GM23338 (cell line): ENCODE data around the gene TRAF3. TPM values are rescaled to one million over a fixed set of nuclear protein-coding genes. Genes with fewer than 3 reads are reported as not detected.

Experiments used
- ATAC-seq: fragments of 200-7000 bp; cut with Tn5 transposase; 3 replicates; pipeline ENCODE4 v1.9.1; 2020
- DNase-seq: peaks from one replicate; pipeline ENCODE4 v3.0.0-alpha.2; 2015; ENCODE audit warnings: low spot score
- H2AFZ ChIP-seq: fragments of 200-600 bp; sonication (generic); 2 replicates; pipeline ENCODE4 v1.8.0; 2016; ENCODE audit warnings: antibody characterized with exemption, mild to moderate bottlenecking, moderate library complexity
- H3F3A ChIP-seq: fragments of 200-600 bp; sonication (generic); replicated peaks from 2 replicates; pipeline ENCODE4 v1.8.0; 2017; ENCODE audit warnings: antibody characterized with exemption, mixed run types, low read depth
- H3K27ac ChIP-seq: fragments of 200-600 bp; sonication (generic); 2 replicates; pipeline ENCODE4 v1.6.1; 2016; ENCODE audit warnings: low read depth
- H3K27me3 ChIP-seq: fragments of 200-600 bp; sonication (generic); 2 replicates; pipeline ENCODE4 v1.8.0; 2016; ENCODE audit warnings: mild to moderate bottlenecking, mixed run types, moderate library complexity; ENCODE audit not compliant: insufficient read depth
- H3K36me3 ChIP-seq: fragments of 200-600 bp; sonication (generic); 2 replicates; pipeline ENCODE4 v1.8.0; 2016; ENCODE audit warnings: mild to moderate bottlenecking; ENCODE audit not compliant: insufficient read depth
- H3K4me1 ChIP-seq: fragments of 200-600 bp; sonication (generic); 2 replicates; pipeline ENCODE4 v1.8.0; 2016; ENCODE audit warnings: mild to moderate bottlenecking, moderate library complexity; ENCODE audit not compliant: insufficient read depth
- H3K4me2 ChIP-seq: fragments of 200-600 bp; sonication (generic); 2 replicates; pipeline ENCODE4 v1.7.1; 2017; ENCODE audit warnings: mixed run types
- H3K4me3 ChIP-seq: fragments of 200-600 bp; sonication (generic); 2 replicates; pipeline ENCODE4 v1.6.1; 2016; ENCODE audit warnings: mixed run types
- H3K79me2 ChIP-seq: fragments of 200-600 bp; sonication (generic); replicated peaks from 2 replicates; pipeline ENCODE4 v1.8.0; 2017; ENCODE audit warnings: mild to moderate bottlenecking; ENCODE audit not compliant: insufficient read depth
- H3K9me2 ChIP-seq: fragments of 200-600 bp; sonication (generic); 2 replicates; pipeline ENCODE4 v1.8.0; 2017; ENCODE audit not compliant: insufficient read depth
- H4K20me1 ChIP-seq: fragments of 200-600 bp; sonication (generic); replicated peaks from 2 replicates; pipeline ENCODE4 v1.8.0; 2017; ENCODE audit warnings: mild to moderate bottlenecking; ENCODE audit not compliant: insufficient read depth
- H3K27ac Mint-ChIP-seq: 2 replicates; pipeline ENCODE4 v1.8.0; 2020; ENCODE audit warnings: inconsistent platforms, mild to moderate bottlenecking, moderate library complexity, mixed read lengths
- H3K27me3 Mint-ChIP-seq: 3 replicates; pipeline ENCODE4 v1.8.0; 2022; ENCODE audit warnings: low read depth, mild to moderate bottlenecking, moderate library complexity, mixed read lengths, inconsistent platforms; ENCODE audit not compliant: insufficient read depth, poor library complexity
- H3K36me3 Mint-ChIP-seq: 3 replicates; pipeline ENCODE4 v1.8.0; 2021; ENCODE audit warnings: low read depth, mild to moderate bottlenecking, inconsistent platforms, moderate library complexity, mixed read lengths
- H3K4me1 Mint-ChIP-seq: 3 replicates; pipeline ENCODE4 v1.8.0; 2020; ENCODE audit warnings: mild to moderate bottlenecking, inconsistent platforms, mixed read lengths
- H3K4me3 Mint-ChIP-seq: 3 replicates; pipeline ENCODE4 v1.8.0; 2021; ENCODE audit warnings: moderate library complexity, mild to moderate bottlenecking, inconsistent platforms, mixed read lengths
- H3K9me3 Mint-ChIP-seq: 3 replicates; pipeline ENCODE4 v1.8.0; 2020; ENCODE audit warnings: moderate library complexity, mild to moderate bottlenecking, inconsistent platforms, mixed read lengths
- NANOG ChIP-seq: IDR thresholded peaks from 2 replicates; pipeline ENCODE4 v1.6.1; 2016; ENCODE audit warnings: antibody characterized with exemption, borderline replicate concordance
- POLR2AphosphoS5 ChIP-seq: IDR thresholded peaks from 2 replicates; pipeline ENCODE4 v1.6.1; 2016; ENCODE audit warnings: antibody characterized with exemption, low read depth
- polyA plus RNA-seq: library from polyadenylated mRNA; unstranded; fragments of >200 nt; fragmentation: Nextera tagmentation; extraction: Ambion mirVana; gene quantifications from 2 replicates; pipeline ENCODE4 v1.2.1, GENCODE V29; 2016
- total RNA-seq: library from RNA; depleted of rRNA; stranded (reverse); fragments of >200 nt; shearing (Covaris generic); gene quantifications from 2 replicates; pipeline ENCODE4 v1.2.3, GENCODE V29; 2014
- TF ChIP-seq, protein P1 (sequence below): fragments of 250-450 bp; sonication (Bioruptor Pico); IDR thresholded peaks from 2 replicates; pipeline ENCODE4 v1.5.0; 2020; ENCODE audit warnings: mild to moderate bottlenecking, moderate library complexity

The TRAF3 gene
- total and polyA plus RNA-seq, 2 experiments from 2014 or later: 3.7 to 9.3 TPM

DNA sequence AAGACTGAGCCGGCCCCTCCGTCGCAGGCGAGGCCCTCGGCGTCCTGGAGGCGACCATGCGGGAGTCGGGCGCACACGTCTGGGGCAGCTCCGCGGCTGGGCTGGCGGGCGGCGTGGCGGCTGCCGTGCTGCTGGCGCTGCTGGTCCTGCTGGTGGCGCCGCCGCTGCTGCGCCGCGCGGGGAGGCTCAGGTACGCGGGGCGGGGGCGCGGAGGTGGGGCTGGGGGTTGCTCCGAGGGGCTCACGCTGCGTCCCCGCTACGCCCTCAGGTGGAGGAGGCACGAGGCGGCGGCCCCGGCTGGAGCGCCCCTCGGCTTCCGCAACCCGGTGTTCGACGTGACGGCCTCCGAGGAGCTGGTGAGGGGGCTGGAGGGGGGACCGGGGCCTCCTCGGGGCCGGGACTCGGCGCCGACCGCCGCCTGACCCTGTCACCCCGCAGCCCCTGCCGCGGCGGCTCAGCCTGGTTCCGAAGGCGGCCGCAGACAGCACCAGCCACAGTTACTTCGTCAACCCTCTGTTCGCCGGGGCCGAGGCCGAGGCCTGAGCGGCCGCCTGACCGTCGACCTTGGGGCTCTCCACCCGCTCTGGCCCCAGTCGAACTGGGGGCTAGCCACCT is 153.0 kb downstream of the TRAF3 start (continued):
- TF ChIP-seq, protein P1, sequence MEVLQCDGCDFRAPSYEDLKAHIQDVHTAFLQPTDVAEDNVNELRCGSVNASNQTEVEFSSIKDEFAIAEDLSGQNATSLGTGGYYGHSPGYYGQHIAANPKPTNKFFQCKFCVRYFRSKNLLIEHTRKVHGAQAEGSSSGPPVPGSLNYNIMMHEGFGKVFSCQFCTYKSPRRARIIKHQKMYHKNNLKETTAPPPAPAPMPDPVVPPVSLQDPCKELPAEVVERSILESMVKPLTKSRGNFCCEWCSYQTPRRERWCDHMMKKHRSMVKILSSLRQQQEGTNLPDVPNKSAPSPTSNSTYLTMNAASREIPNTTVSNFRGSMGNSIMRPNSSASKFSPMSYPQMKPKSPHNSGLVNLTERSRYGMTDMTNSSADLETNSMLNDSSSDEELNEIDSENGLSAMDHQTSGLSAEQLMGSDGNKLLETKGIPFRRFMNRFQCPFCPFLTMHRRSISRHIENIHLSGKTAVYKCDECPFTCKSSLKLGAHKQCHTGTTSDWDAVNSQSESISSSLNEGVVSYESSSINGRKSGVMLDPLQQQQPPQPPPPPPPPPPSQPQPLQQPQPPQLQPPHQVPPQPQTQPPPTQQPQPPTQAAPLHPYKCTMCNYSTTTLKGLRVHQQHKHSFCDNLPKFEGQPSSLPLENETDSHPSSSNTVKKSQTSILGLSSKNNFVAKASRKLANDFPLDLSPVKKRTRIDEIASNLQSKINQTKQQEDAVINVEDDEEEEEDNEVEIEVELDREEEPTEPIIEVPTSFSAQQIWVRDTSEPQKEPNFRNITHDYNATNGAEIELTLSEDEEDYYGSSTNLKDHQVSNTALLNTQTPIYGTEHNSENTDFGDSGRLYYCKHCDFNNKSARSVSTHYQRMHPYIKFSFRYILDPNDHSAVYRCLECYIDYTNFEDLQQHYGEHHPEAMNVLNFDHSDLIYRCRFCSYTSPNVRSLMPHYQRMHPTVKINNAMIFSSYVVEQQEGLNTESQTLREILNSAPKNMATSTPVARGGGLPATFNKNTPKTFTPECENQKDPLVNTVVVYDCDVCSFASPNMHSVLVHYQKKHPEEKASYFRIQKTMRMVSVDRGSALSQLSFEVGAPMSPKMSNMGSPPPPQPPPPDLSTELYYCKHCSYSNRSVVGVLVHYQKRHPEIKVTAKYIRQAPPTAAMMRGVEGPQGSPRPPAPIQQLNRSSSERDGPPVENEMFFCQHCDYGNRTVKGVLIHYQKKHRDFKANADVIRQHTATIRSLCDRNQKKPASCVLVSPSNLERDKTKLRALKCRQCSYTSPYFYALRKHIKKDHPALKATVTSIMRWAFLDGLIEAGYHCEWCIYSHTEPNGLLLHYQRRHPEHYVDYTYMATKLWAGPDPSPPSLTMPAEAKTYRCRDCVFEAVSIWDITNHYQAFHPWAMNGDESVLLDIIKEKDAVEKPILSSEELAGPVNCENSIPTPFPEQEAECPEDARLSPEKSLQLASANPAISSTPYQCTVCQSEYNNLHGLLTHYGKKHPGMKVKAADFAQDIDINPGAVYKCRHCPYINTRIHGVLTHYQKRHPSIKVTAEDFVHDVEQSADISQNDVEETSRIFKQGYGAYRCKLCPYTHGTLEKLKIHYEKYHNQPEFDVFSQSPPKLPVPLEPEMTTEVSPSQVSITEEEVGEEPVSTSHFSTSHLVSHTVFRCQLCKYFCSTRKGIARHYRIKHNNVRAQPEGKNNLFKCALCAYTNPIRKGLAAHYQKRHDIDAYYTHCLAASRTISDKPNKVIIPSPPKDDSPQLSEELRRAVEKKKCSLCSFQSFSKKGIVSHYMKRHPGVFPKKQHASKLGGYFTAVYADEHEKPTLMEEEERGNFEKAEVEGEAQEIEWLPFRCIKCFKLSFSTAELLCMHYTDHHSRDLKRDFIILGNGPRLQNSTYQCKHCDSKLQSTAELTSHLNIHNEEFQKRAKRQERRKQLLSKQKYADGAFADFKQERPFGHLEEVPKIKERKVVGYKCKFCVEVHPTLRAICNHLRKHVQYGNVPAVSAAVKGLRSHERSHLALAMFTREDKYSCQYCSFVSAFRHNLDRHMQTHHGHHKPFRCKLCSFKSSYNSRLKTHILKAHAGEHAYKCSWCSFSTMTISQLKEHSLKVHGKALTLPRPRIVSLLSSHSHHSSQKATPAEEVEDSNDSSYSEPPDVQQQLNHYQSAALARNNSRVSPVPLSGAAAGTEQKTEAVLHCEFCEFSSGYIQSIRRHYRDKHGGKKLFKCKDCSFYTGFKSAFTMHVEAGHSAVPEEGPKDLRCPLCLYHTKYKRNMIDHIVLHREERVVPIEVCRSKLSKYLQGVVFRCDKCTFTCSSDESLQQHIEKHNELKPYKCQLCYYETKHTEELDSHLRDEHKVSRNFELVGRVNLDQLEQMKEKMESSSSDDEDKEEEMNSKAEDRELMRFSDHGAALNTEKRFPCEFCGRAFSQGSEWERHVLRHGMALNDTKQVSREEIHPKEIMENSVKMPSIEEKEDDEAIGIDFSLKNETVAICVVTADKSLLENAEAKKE (CRISPR knock-in tag): no peak

GRCh38 chr14:102930753-102931579 is 153.7 kb downstream of the TRAF3 start:
- Histone ChIP-seq H2AFZ (no peak overlapping the region), H3K4me1 (peaks cover 5% of the 10 kb centered on the region), H3K4me2 (peak overlapping the region; percentile 93), H3F3A (peaks cover 4% of the 10 kb centered on the region), H4K20me1 (0 out of 2 replicates have a peak, but pooled peaks cover 4% of the 10 kb centered on the region), H3K4me3 (peak overlapping the region; percentile 92), H3K36me3 (no peaks in the 10 kb centered on the region), H3K27ac (no peak overlapping the region), H3K27me3 (peaks cover 54% of the 10 kb centered on the region), H3K79me2 (no peaks in the 10 kb centered on the region), H3K9me2 (no peaks in the 10 kb centered on the region)
- Mint-ChIP-seq H3K4me1 (peaks cover 7% of the 10 kb centered on the region), H3K9me3 (no peaks in the 10 kb centered on the region), H3K27ac (no peak overlapping the region), H3K4me3 (peak overlapping the region; percentile 12; the same call in 1 of the 3 replicates), H3K36me3 (peaks cover 14% of the 10 kb centered on the region; the same call in 2 of the 3 replicates), H3K27me3 (peaks cover 56% of the 10 kb centered on the region)
- TF ChIP-seq NANOG: no peak
- TF ChIP-seq POLR2AphosphoS5: 0 out of 2 replicates have a peak, but pooled peaks have one; percentile 11
- peak; percentile 7 for ATAC-seq
- DNase-seq: peak; percentile 70
